Measurements from ENCODE around the gene NRXN3. TPM values are rescaled to one million over a fixed set of nuclear protein-coding genes. Genes with fewer than 3 reads are reported as not detected.

The NRXN3 gene
- total and polyA plus RNA-seq, 2 of the 13 experiments (the other 11 are each of a cell fraction or from before 2014, with no cell fraction given), result 0.03 TPM; not detected in 1

DNA sequence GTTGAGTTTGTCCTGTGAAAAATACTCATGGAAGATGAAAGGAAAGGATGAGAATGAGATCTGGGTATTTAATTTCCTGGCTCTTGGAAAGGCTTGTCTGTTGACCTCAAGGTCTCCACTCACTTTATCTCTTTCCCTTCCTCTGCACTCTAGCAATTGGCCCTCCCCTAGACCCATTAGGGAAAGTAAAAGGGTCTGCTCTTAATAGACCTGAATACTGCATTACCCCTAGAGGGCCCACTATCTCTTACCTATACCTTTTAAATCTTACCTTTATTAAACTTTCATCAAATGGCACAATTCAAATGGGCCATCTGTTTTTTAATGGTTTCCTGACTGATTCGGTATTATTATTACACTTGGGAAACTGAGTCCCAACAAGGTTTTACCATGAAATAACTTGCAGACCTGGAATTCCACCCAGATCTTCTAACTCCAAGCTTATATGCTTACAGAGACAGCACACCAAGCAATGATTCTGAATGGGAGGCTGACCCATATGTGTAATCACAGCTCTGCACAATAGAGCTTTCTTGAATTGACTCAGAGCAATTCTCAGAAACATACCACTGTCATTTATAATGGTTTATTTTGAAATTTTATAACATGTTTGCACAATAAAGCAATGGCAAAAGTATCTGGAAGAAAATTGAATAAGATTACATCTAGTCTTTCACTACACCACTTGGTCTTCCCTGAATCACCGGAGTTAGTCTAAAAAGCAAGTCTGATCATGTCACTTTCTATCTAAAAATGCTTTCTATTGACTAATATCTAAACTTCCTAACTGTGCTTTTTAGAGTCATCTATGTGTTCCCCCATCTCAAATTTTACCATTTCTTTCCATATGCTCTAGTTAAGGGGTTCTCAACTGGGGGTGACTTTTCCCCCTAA is 618.5 kb downstream of the NRXN3 start:
- Histone ChIP-seq H3K9me3 (ENCODE audit: low read length) (no peaks in the 10 kb centered on the region), H3K4me2 (ENCODE audit: low read depth, low read length) (no peak overlapping the region), H2AFZ (ENCODE audit: low read length) (no peak overlapping the region), H3K36me3 (replicated peaks in 1 of 2; ENCODE audit: control insufficient read depth in 1 of 2, insufficient read depth in 2 of 2, low read length in 2 of 2) (no peaks in the 10 kb centered on the region), H3K9ac (ENCODE audit: insufficient read depth, low read depth, low read length) (no peak overlapping the region), H3K4me3 (replicated peaks in 1 of 3; ENCODE audit: insufficient read depth in 1 of 3, low read depth in 2 of 3, low read length in 3 of 3) (no peak overlapping the region), H3K27me3 (ENCODE audit: control insufficient read depth in 1 of 2, insufficient read depth in 2 of 2, low read length in 2 of 2) (no peaks in the 10 kb centered on the region), H3K4me1 (ENCODE audit: insufficient read depth, low read length) (no peaks in the 10 kb centered on the region), H3K79me2 (ENCODE audit: insufficient read depth, low read length) (no peaks in the 10 kb centered on the region), H3K27ac (ENCODE audit: extremely low read length, insufficient read depth, low read length) (no peak overlapping the region), H4K20me1 (ENCODE audit: insufficient read depth, low read length) (no peaks in the 10 kb centered on the region)
- intact Hi-C loops (cut with micrococcal nuclease; ENCODE audit: unreplicated experiment), result no loop called here
- ChIA-PET POLR2A (no interaction called here), CTCF (ENCODE audit: low intra/inter-chr PET ratio, low total read pairs) (no interaction called here)
- no peak for ATAC-seq
- FAIRE-seq, result no peak
- WGBS (ENCODE audit: low lambda C conversion rate), result 41% methylated on average over 2 of the region's 2 CpGs
- in situ Hi-C loops (cut with HindIII; ENCODE audit: extremely low pct_ligation_motif_present, low pct_unique_long_range_greater_than_20kb), result no loop called here
- no peak for DNase-seq (ENCODE audit: low spot score)
- BruUV-seq (replicated peaks), result no TSS peak
- TF ChIP-seq, protein P1, sequence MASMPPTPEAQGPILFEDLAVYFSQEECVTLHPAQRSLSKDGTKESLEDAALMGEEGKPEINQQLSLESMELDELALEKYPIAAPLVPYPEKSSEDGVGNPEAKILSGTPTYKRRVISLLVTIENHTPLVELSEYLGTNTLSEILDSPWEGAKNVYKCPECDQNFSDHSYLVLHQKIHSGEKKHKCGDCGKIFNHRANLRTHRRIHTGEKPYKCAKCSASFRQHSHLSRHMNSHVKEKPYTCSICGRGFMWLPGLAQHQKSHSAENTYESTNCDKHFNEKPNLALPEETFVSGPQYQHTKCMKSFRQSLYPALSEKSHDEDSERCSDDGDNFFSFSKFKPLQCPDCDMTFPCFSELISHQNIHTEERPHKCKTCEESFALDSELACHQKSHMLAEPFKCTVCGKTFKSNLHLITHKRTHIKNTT (CRISPR knock-in tag; IDR thresholded peaks at IDR 0.05), result no peak
- TF ChIP-seq ARNT2 (CRISPR knock-in tag; IDR thresholded peaks at IDR 0.05; ENCODE audit: low read depth) (no peak), ZBTB7A (CRISPR knock-in tag; IDR thresholded peaks at IDR 0.05) (no peak), ZFP41 (CRISPR knock-in tag; IDR thresholded peaks at IDR 0.05; ENCODE audit: borderline replicate concordance) (no peak), ZFP37 (CRISPR knock-in tag; IDR thresholded peaks at IDR 0.05; ENCODE audit: borderline replicate concordance) (no peak), CEBPB (IDR thresholded peaks at IDR 0.05; ENCODE audit: borderline replicate concordance, low read depth, low read length) (no peak), ZSCAN21 (CRISPR knock-in tag; IDR thresholded peaks at IDR 0.05; ENCODE audit: borderline replicate concordance) (no peak), SMARCE1 (IDR thresholded peaks at IDR 0.05; ENCODE audit: borderline replicate concordance) (no peak), SALL1 (CRISPR knock-in tag; IDR thresholded peaks at IDR 0.05) (no peak), SRY (CRISPR knock-in tag; IDR thresholded peaks at IDR 0.05) (no peak), ZNF446 (CRISPR knock-in tag; IDR thresholded peaks at IDR 0.05) (no peak), ZBTB7B (CRISPR knock-in tag; IDR thresholded peaks at IDR 0.05) (no peak), ZMYM2 (CRISPR knock-in tag; IDR thresholded peaks at IDR 0.05) (no peak)
- TF ChIP-seq, protein P2, sequence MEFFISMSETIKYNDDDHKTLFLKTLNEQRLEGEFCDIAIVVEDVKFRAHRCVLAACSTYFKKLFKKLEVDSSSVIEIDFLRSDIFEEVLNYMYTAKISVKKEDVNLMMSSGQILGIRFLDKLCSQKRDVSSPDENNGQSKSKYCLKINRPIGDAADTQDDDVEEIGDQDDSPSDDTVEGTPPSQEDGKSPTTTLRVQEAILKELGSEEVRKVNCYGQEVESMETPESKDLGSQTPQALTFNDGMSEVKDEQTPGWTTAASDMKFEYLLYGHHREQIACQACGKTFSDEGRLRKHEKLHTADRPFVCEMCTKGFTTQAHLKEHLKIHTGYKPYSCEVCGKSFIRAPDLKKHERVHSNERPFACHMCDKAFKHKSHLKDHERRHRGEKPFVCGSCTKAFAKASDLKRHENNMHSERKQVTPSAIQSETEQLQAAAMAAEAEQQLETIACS (CRISPR knock-in tag; IDR thresholded peaks at IDR 0.05), result no peak
- TF ChIP-seq, protein P3, sequence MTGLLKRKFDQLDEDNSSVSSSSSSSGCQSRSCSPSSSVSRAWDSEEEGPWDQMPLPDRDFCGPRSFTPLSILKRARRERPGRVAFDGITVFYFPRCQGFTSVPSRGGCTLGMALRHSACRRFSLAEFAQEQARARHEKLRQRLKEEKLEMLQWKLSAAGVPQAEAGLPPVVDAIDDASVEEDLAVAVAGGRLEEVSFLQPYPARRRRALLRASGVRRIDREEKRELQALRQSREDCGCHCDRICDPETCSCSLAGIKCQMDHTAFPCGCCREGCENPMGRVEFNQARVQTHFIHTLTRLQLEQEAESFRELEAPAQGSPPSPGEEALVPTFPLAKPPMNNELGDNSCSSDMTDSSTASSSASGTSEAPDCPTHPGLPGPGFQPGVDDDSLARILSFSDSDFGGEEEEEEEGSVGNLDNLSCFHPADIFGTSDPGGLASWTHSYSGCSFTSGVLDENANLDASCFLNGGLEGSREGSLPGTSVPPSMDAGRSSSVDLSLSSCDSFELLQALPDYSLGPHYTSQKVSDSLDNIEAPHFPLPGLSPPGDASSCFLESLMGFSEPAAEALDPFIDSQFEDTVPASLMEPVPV (CRISPR knock-in tag; IDR thresholded peaks at IDR 0.05), result no peak
- TF ChIP-seq, protein P4, sequence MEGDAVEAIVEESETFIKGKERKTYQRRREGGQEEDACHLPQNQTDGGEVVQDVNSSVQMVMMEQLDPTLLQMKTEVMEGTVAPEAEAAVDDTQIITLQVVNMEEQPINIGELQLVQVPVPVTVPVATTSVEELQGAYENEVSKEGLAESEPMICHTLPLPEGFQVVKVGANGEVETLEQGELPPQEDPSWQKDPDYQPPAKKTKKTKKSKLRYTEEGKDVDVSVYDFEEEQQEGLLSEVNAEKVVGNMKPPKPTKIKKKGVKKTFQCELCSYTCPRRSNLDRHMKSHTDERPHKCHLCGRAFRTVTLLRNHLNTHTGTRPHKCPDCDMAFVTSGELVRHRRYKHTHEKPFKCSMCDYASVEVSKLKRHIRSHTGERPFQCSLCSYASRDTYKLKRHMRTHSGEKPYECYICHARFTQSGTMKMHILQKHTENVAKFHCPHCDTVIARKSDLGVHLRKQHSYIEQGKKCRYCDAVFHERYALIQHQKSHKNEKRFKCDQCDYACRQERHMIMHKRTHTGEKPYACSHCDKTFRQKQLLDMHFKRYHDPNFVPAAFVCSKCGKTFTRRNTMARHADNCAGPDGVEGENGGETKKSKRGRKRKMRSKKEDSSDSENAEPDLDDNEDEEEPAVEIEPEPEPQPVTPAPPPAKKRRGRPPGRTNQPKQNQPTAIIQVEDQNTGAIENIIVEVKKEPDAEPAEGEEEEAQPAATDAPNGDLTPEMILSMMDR (CRISPR knock-in tag; IDR thresholded peaks at IDR 0.05), result no peak

Measured in HepG2 (cell line).